Measurements from ENCODE around the gene ADAMTS7. TPM values are rescaled to one million over a fixed set of nuclear protein-coding genes. Genes with fewer than 3 reads are reported as not detected.
"Not testable (repeated sequence)": the region's sequence is repeated elsewhere in the genome, so short reads cannot be mapped to it uniquely, and the experiment has no call there.

Gene ADAMTS7
- total RNA-seq, 1 donor from 2014 or later = 10.5 TPM

- H3K4me3 ChIP-seq (ENCODE audit: low read depth, low read length) = no peak overlapping the region
- no peak for TF ChIP-seq CTCF (conservative IDR thresholded peaks at IDR 0.05; ENCODE audit: low read depth, low read length)
- no peak for DNase-seq (ENCODE audit: low read depth)
These were observed 29.6 kb upstream of the ADAMTS7 start for GRCh38 chr15:78840661-78841375.

- not testable (repeated sequence) for DNase-seq (ENCODE audit: low read depth); H3K4me3 ChIP-seq (ENCODE audit: low read depth, low read length)
These were observed 27.9 kb upstream of the ADAMTS7 start for GRCh38 chr15:78839151-78839550.

- H3K4me3 ChIP-seq (ENCODE audit: low read depth, low read length) = no peak overlapping the region
- TF ChIP-seq CTCF (conservative IDR thresholded peaks at IDR 0.05; ENCODE audit: low read depth, low read length) = no peak
- DNase-seq (ENCODE audit: low read depth) = no peak
These were observed 27.2 kb upstream of the ADAMTS7 start for GRCh38 chr15:78838489-78838888.

GRCh38 chr15:78837543-78837942, 26.3 kb upstream of the ADAMTS7 start:
- no peak for DNase-seq (ENCODE audit: low read depth)
- TF ChIP-seq CTCF (conservative IDR thresholded peaks at IDR 0.05; ENCODE audit: low read depth, low read length) = no peak
- no peak overlapping the region for H3K4me3 ChIP-seq (ENCODE audit: low read depth, low read length)

GRCh38 chr15:78837131-78837530, 25.9 kb upstream of the ADAMTS7 start:
- no peak for TF ChIP-seq CTCF (conservative IDR thresholded peaks at IDR 0.05; ENCODE audit: low read depth, low read length)
- no peak overlapping the region for H3K4me3 ChIP-seq (ENCODE audit: low read depth, low read length)
- no peak for DNase-seq (ENCODE audit: low read depth)

- DNase-seq (ENCODE audit: low read depth) = no peak
- no peak for TF ChIP-seq CTCF (conservative IDR thresholded peaks at IDR 0.05; ENCODE audit: low read depth, low read length)
- H3K4me3 ChIP-seq (ENCODE audit: low read depth, low read length) = no peak overlapping the region
These were observed 25.1 kb upstream of the ADAMTS7 start for GRCh38 chr15:78836333-78836732.

- H3K4me3 ChIP-seq (ENCODE audit: low read depth, low read length) = no peak overlapping the region
- DNase-seq (ENCODE audit: low read depth) = no peak
- no peak for TF ChIP-seq CTCF (conservative IDR thresholded peaks at IDR 0.05; ENCODE audit: low read depth, low read length)
These were observed 20.3 kb upstream of the ADAMTS7 start for GRCh38 chr15:78831229-78832207.
